Type B pancreatic cell (in vitro differentiated cells): ENCODE measurements around the gene ITFG1. TPM values are rescaled to one million over a fixed set of nuclear protein-coding genes. Genes with fewer than 3 reads are reported as not detected.

ENCODE experiments used
- DNase-seq: peaks from one replicate; pipeline ENCODE4 v3.0.0; 2021; ENCODE audit warnings: mixed read lengths; ENCODE audit not compliant: unreplicated experiment; ENCODE audit errors: extremely low spot score
- H3K27ac Mint-ChIP-seq: 2 replicates; pipeline ENCODE4 v1.8.0; 2021; ENCODE audit warnings: mild to moderate bottlenecking, mixed read lengths
- H3K27me3 Mint-ChIP-seq: 2 replicates; pipeline ENCODE4 v1.8.0; 2021; ENCODE audit warnings: mixed read lengths
- H3K36me3 Mint-ChIP-seq: 2 replicates; pipeline ENCODE4 v1.8.0; 2021; ENCODE audit warnings: mixed read lengths
- H3K4me1 Mint-ChIP-seq: one replicate; pipeline ENCODE4 v1.8.0; 2021; ENCODE audit warnings: mixed read lengths; ENCODE audit not compliant: unreplicated experiment
- H3K4me3 Mint-ChIP-seq: 2 replicates; pipeline ENCODE4 v1.8.0; 2021; ENCODE audit warnings: mild to moderate bottlenecking, mixed read lengths
- H3K9me3 Mint-ChIP-seq: 2 replicates; pipeline ENCODE4 v1.8.0; 2021; ENCODE audit warnings: mixed read lengths
- CTCF ChIP-seq: fragments of 200-600 bp; sonication (generic); conservative IDR thresholded peaks from 2 replicates; pipeline ENCODE4 v1.5.0; 2021; ENCODE audit warnings: antibody characterized with exemption, mild to moderate bottlenecking
- long read RNA-seq: library from polyadenylated mRNA; unstranded; transcript quantifications from one replicate; pipeline ENCODE4 v2.0.0, GENCODE V29; 2020
- total RNA-seq: library from RNA; stranded (reverse); gene quantifications from 2 replicates; pipeline ENCODE4 v1.2.1, GENCODE V29; 2021; ENCODE audit warnings: low replicate concordance

The ITFG1 gene
- 46.6 and 47.1 TPM in 2 replicates for total RNA-seq
- long read RNA-seq, transcript ITFG1-201 (18 exons, 3,400 nt): major isoform, 110 of 144 reads
- long read RNA-seq, partial matches to known transcripts: 11 of 144 reads
- long read RNA-seq, other reads (novel, unspliced or antisense): 23 of 144 reads

- H3K4me1 Mint-ChIP-seq: peaks cover 34% of the 10 kb centered on the region
- H3K27me3 Mint-ChIP-seq: no peaks in the 10 kb centered on the region
- TF ChIP-seq CTCF: peak; percentile 50
Measured at GRCh38 chr16:47460711-47461597, at the start of gene ITFG1, which contains the start of gene PHKB. TSS of gene ITFG1 (minus strand) at chr16:47461063. CDS start at chr16:47461045, 18 bp downstream. TSS of gene PHKB (plus strand) at chr16:47461331. CDS start at chr16:47461351, 20 bp downstream.

GRCh38 chr16:47507701-47508100, 46.8 kb upstream of the ITFG1 start:
- TF ChIP-seq CTCF: no peak
- H3K4me1 Mint-ChIP-seq: peaks cover 4% of the 10 kb centered on the region
- no peak overlapping the region for H3K4me3 Mint-ChIP-seq
- H3K36me3 Mint-ChIP-seq: peaks cover 20% of the 10 kb centered on the region
- H3K27me3 Mint-ChIP-seq: no peaks in the 10 kb centered on the region
- H3K27ac Mint-ChIP-seq: no peak overlapping the region
- DNase-seq: no peak
- no peaks in the 10 kb centered on the region for H3K9me3 Mint-ChIP-seq

More at GRCh38 chr16:47460711-47461597, at the start of gene ITFG1, which contains the start of gene PHKB:
- no peaks in the 10 kb centered on the region for H3K9me3 Mint-ChIP-seq
- H3K27ac Mint-ChIP-seq: peak within 1 kb of the TSS; percentile 96
- DNase-seq: peak; percentile 94
- H3K36me3 Mint-ChIP-seq: peaks cover 12% of the 10 kb centered on the region
- H3K4me3 Mint-ChIP-seq: peak within 1 kb of the TSS; percentile 95

GRCh38 chr16:47506800-47507199, 45.9 kb upstream of the ITFG1 start:
- no peak overlapping the region for H3K27ac Mint-ChIP-seq

GRCh38 chr16:47504599-47504998, 43.7 kb upstream of the ITFG1 start:
- no peaks in the 10 kb centered on the region for H3K9me3 Mint-ChIP-seq
- no peak overlapping the region for H3K4me3 Mint-ChIP-seq
- peaks cover 17% of the 10 kb centered on the region for H3K36me3 Mint-ChIP-seq
- no peak overlapping the region for H3K27ac Mint-ChIP-seq
- peaks cover 4% of the 10 kb centered on the region for H3K4me1 Mint-ChIP-seq
- TF ChIP-seq CTCF: no peak
- no peaks in the 10 kb centered on the region for H3K27me3 Mint-ChIP-seq
- no peak for DNase-seq

More at GRCh38 chr16:47506800-47507199, 45.9 kb upstream of the ITFG1 start:
- no peak overlapping the region for H3K4me3 Mint-ChIP-seq
- peaks cover 22% of the 10 kb centered on the region for H3K36me3 Mint-ChIP-seq
- no peaks in the 10 kb centered on the region for H3K27me3 Mint-ChIP-seq
- no peak for DNase-seq
- no peak for TF ChIP-seq CTCF
- peaks cover 4% of the 10 kb centered on the region for H3K4me1 Mint-ChIP-seq
- H3K9me3 Mint-ChIP-seq: no peaks in the 10 kb centered on the region

GRCh38 chr16:47503936-47504335, 43.1 kb upstream of the ITFG1 start:
- no peak for DNase-seq
- H3K9me3 Mint-ChIP-seq: no peaks in the 10 kb centered on the region
- peaks cover 4% of the 10 kb centered on the region for H3K4me1 Mint-ChIP-seq
- TF ChIP-seq CTCF: no peak
- no peak overlapping the region for H3K27ac Mint-ChIP-seq
- no peaks in the 10 kb centered on the region for H3K27me3 Mint-ChIP-seq
- peaks cover 22% of the 10 kb centered on the region for H3K36me3 Mint-ChIP-seq
- H3K4me3 Mint-ChIP-seq: no peak overlapping the region
